ENCODE results near the gene C10orf62. TPM values are rescaled to one million over a fixed set of nuclear protein-coding genes. Genes with fewer than 3 reads are reported as not detected.
A peak's percentile ranks its signal among the peaks of the same experiment; 100 is the strongest.

Gene C10orf62
- total RNA-seq, 1 donor from 2014 or later: not detected

DNA sequence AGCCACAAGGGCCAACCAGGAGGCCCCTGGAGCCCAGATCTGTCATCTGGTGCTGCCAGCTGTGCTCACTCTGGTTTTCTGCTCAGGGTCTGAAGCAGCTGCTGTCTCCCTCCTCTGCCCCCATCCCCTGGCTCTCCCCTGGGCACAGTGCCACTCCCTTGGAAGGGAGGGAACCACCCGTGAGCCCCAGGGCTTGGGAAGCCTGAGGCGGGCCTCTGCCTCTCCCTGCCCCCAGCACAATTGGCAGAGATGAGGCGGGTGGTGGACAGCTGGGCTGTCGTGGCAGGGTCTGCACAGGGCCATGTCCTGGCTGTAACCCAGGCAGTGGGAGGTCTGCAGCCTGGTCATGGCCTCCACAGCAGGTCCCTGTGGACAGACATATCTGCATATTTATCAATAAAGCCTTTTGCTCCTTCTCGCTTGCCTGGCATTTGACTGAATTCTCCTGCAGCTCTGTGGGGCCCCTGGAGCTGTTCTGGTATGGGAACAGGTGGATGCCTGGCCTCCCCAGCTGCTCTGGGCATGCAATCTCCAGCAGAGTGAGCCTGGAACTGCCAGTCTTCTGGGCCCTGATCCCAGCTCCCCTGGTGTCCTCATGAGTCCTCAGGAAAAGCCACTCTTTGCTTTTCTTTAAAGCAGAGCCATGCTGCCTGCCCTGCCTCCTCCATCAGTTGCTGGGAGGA, 18.6 kb upstream of the C10orf62 start:
- Mint-ChIP-seq H3K27me3 (ENCODE audit: low read depth) (no peaks in the 10 kb centered on the region), H3K4me1 (no peaks in the 10 kb centered on the region), H3K27ac (ENCODE audit: unreplicated experiment) (no peak overlapping the region), H3K4me3 (no peak overlapping the region), H3K9me3 (no peaks in the 10 kb centered on the region), H3K36me3 (ENCODE audit: low read depth) (no peaks in the 10 kb centered on the region)
- TF ChIP-seq, protein P1, sequence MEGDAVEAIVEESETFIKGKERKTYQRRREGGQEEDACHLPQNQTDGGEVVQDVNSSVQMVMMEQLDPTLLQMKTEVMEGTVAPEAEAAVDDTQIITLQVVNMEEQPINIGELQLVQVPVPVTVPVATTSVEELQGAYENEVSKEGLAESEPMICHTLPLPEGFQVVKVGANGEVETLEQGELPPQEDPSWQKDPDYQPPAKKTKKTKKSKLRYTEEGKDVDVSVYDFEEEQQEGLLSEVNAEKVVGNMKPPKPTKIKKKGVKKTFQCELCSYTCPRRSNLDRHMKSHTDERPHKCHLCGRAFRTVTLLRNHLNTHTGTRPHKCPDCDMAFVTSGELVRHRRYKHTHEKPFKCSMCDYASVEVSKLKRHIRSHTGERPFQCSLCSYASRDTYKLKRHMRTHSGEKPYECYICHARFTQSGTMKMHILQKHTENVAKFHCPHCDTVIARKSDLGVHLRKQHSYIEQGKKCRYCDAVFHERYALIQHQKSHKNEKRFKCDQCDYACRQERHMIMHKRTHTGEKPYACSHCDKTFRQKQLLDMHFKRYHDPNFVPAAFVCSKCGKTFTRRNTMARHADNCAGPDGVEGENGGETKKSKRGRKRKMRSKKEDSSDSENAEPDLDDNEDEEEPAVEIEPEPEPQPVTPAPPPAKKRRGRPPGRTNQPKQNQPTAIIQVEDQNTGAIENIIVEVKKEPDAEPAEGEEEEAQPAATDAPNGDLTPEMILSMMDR (conservative IDR thresholded peaks at IDR 0.05): no peak
- no peak for DNase-seq (ENCODE audit: low read depth, low spot score)

DNA sequence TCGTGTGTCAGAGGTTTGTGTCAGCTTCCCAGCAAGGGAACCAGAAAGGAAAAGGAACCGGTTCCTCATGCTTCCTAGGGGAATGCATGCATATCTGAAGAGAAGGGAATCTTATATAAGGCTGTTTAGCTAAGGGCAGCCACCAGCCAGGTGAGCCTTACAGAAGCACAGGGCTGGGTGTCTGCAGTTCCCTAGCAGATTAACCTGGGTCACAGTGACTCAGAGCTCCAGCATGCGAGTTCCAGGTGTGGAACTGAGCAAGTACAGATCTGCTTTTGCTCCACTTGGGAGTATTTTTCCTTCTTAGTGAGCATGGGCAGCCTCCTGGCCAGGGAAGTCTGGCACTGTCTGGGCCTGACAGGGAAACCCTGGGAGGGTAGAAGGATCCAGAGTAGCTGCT, 17.9 kb upstream of the C10orf62 start:
- H3K27me3 Mint-ChIP-seq (ENCODE audit: low read depth): no peaks in the 10 kb centered on the region
- H3K4me3 Mint-ChIP-seq: no peak overlapping the region
- no peaks in the 10 kb centered on the region for H3K4me1 Mint-ChIP-seq
- H3K36me3 Mint-ChIP-seq (ENCODE audit: low read depth): no peaks in the 10 kb centered on the region
- H3K9me3 Mint-ChIP-seq: no peaks in the 10 kb centered on the region
- DNase-seq (ENCODE audit: low read depth, low spot score): no peak
- no peak overlapping the region for H3K27ac Mint-ChIP-seq (ENCODE audit: unreplicated experiment)
- TF ChIP-seq, protein P1 (conservative IDR thresholded peaks at IDR 0.05): no peak

DNA sequence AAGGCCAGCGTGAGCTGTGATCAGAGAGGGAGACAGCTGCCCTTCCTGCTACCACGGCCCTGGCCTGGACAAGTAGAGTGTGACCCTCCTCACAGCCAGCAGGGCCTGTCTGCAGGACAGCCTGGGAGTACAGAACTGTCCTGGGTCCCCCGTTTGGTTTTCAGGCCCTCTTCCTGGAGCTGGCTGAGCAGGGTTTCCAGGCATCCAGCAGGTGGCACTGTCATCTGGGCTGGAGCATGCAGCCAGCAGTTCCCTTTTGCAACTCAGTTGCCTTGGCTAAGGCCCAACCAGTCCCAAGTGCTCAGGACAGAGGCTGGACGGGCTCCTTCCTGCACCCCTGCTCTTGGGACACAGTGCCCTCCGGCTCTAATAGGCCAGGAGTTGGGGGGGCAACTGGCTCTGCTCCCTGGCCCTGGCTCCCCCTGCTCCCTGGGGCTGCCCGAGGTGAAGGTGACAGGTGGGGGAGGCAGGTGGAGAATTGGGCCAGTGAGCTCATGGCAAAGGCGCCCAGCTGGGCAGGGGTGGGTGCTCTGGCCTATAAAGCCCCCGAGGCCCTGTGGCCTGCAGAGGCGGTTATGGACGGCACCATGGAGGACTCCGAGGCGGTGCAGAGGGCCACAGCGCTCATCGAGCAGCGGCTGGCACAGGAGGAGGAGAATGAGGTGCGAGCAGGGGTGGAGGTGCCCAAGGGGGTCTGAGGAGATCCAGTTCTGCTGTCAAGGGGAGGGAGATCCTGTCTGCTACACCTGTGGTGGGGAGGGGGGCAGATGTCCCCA, 17.1 kb upstream of the C10orf62 start, which contains the start of gene ANKRD2:
ANKRD2 (plus strand) TSS at position 566 of the 776 bp plus-strand sequence; CDS start at position 576, 10 bp downstream.
- no peaks in the 10 kb centered on the region for H3K36me3 Mint-ChIP-seq (ENCODE audit: low read depth)
- H3K4me3 Mint-ChIP-seq: no peak within 1 kb of the TSS
- no peaks in the 10 kb centered on the region for H3K27me3 Mint-ChIP-seq (ENCODE audit: low read depth)
- TF ChIP-seq, protein P1 (conservative IDR thresholded peaks at IDR 0.05): peak; percentile 81
- H3K4me1 Mint-ChIP-seq: no peaks in the 10 kb centered on the region
- no peaks in the 10 kb centered on the region for H3K9me3 Mint-ChIP-seq
- H3K27ac Mint-ChIP-seq (ENCODE audit: unreplicated experiment): no peak within 1 kb of the TSS
- DNase-seq (ENCODE audit: low read depth, low spot score): peak; percentile 73

GRCh38 chr10:97573021-97573420, 16.5 kb upstream of the C10orf62 start:
- Mint-ChIP-seq H3K4me1 (no peaks in the 10 kb centered on the region), H3K27me3 (ENCODE audit: low read depth) (no peaks in the 10 kb centered on the region), H3K36me3 (ENCODE audit: low read depth) (no peaks in the 10 kb centered on the region), H3K9me3 (no peaks in the 10 kb centered on the region), H3K4me3 (no peak overlapping the region), H3K27ac (ENCODE audit: unreplicated experiment) (no peak overlapping the region)
- DNase-seq (ENCODE audit: low read depth, low spot score): no peak
- TF ChIP-seq, protein P1 (conservative IDR thresholded peaks at IDR 0.05): no peak

GRCh38 chr10:97573672-97574071, 15.8 kb upstream of the C10orf62 start:
- H3K4me1 Mint-ChIP-seq: no peaks in the 10 kb centered on the region
- TF ChIP-seq, protein P1 (conservative IDR thresholded peaks at IDR 0.05): no peak
- H3K4me3 Mint-ChIP-seq: no peak overlapping the region
- DNase-seq (ENCODE audit: low read depth, low spot score): no peak
- H3K9me3 Mint-ChIP-seq: no peaks in the 10 kb centered on the region
- no peaks in the 10 kb centered on the region for H3K27me3 Mint-ChIP-seq (ENCODE audit: low read depth)
- no peaks in the 10 kb centered on the region for H3K36me3 Mint-ChIP-seq (ENCODE audit: low read depth)
- no peak overlapping the region for H3K27ac Mint-ChIP-seq (ENCODE audit: unreplicated experiment)

All from neural crest cell (in vitro differentiated cells).